ENCODE results near the gene GGA1. TPM values are rescaled to one million over a fixed set of nuclear protein-coding genes. Genes with fewer than 3 reads are reported as not detected.
A peak's percentile ranks its signal among the peaks of the same experiment; 100 is the strongest.

Gene GGA1
- total and polyA plus RNA-seq, 5 donors from 2014 or later = 14.0 to 69.7 (median 16.9) TPM

DNA sequence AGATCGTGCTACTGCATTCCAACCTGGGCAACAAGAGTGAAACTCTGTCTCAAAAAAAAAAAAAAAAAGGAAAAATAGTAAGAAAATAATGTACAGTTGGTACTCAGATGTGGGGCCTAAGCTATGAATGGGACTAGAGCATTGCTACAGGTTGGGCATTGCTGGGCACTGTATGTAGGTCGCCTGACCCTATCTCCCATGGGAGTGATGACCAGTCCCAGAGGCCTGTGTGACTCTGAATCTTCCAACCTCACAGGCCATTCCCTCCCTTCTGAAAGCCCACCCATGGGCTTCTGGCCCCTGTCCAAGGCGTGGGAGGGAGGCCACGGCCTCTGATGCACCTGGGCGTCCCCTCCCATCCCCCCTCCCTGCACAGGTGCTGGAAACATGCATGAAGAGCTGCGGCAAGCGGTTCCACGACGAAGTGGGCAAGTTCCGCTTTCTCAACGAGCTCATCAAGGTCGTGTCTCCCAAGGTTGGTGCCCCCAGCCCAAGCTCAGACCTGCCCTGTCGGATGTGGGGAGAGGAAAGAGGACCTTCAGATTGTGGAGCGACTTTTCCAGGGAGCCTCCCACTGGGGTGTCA is 9.5 kb downstream of the GGA1 start:
- no peak for DNase-seq
- Mint-ChIP-seq H3K27me3 (no peaks in the 10 kb centered on the region), H3K4me3 (no peak overlapping the region), H3K36me3 (peaks cover 4% of the 10 kb centered on the region), H3K9me3 (no peaks in the 10 kb centered on the region), H3K4me1 (peaks cover 0 to 5% (median 1%) of the 10 kb centered on the region in 4 donors), H3K27ac (no peak overlapping the region)
- Histone ChIP-seq H3K36me3 (ENCODE audit: control insufficient read depth, insufficient read depth, low read length) (peaks cover 29% of the 10 kb centered on the region), H3K27ac (ENCODE audit: insufficient read depth, low read length, poor library complexity, severe bottlenecking) (no peak overlapping the region), H3K9me3 (ENCODE audit: control insufficient read depth in 2 of 2, low read length in 2 of 2) (no peaks in the 10 kb centered on the region), H3K27me3 (ENCODE audit: control insufficient read depth, insufficient read depth, low read length) (no peaks in the 10 kb centered on the region), H3K4me1 (ENCODE audit: control insufficient read depth, insufficient read depth, low read length, poor library complexity, severe bottlenecking) (peaks cover under 1% of the 10 kb centered on the region), H3K4me3 (ENCODE audit: low read depth, low read length) (no peak overlapping the region)
- ATAC-seq (ENCODE audit: low read depth in 2 of 2) = no peak

DNA sequence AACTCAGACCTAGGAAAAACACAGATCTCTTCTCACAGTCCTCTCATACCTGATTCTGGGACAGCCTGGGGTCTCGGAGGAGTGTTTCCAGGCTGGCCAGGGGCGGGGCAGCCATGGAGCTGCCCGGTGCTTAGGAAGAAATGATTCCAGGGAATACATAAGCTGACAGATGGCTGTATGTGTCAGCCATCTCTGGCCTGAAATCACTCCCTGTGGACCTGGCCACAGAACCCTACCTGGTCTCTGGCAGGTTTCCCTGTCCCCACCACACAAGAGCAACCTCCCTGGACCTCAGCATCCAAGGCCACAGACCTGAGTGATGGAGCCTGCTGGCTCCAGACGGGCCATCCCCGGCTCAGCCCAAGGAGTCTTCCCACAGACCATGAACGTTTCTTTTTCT is 10.0 kb downstream of the GGA1 start:
- ATAC-seq (ENCODE audit: low read depth in 2 of 2) (no peak), DNase-seq (no peak)
- Mint-ChIP-seq H3K36me3 (peaks cover 6% of the 10 kb centered on the region), H3K27ac (peak overlapping the region in 1 of 3 donors; percentile 61), H3K9me3 (no peaks in the 10 kb centered on the region), H3K27me3 (no peaks in the 10 kb centered on the region), H3K4me3 (no peak overlapping the region), H3K4me1 (peaks cover 0 to 7% (median 3%) of the 10 kb centered on the region in 4 donors)
- Histone ChIP-seq H3K27ac (ENCODE audit: insufficient read depth, low read length, poor library complexity, severe bottlenecking) (no peak overlapping the region), H3K4me3 (ENCODE audit: low read depth, low read length) (no peak overlapping the region), H3K36me3 (ENCODE audit: control insufficient read depth, insufficient read depth, low read length) (peaks cover 29% of the 10 kb centered on the region), H3K27me3 (ENCODE audit: control insufficient read depth, insufficient read depth, low read length) (no peaks in the 10 kb centered on the region), H3K4me1 (ENCODE audit: control insufficient read depth, insufficient read depth, low read length, poor library complexity, severe bottlenecking) (peaks cover 6% of the 10 kb centered on the region), H3K9me3 (ENCODE audit: control insufficient read depth in 2 of 2, low read length in 2 of 2) (no peaks in the 10 kb centered on the region)

GRCh38 chr22:37619991-37620390 is 11.4 kb downstream of the GGA1 start:
- no peaks in the 10 kb centered on the region for H3K9me3 Mint-ChIP-seq
- no peaks in the 10 kb centered on the region for H3K27me3 Mint-ChIP-seq
- H3K36me3 Mint-ChIP-seq = peaks cover 7% of the 10 kb centered on the region
- H3K4me1 Mint-ChIP-seq = peaks cover 0 to 19% (median 6%) of the 10 kb centered on the region in 4 donors
- H3K36me3 ChIP-seq (ENCODE audit: control insufficient read depth, insufficient read depth, low read length) = peaks cover 27% of the 10 kb centered on the region
- no peak overlapping the region for H3K4me3 Mint-ChIP-seq
- ATAC-seq (ENCODE audit: low read depth in 2 of 2) (no peak), DNase-seq (no peak)
- peak overlapping the region in 1 of 3 donors; percentile 59 for H3K27ac Mint-ChIP-seq
- peaks cover 15% of the 10 kb centered on the region for H3K4me1 ChIP-seq (ENCODE audit: control insufficient read depth, insufficient read depth, low read length, poor library complexity, severe bottlenecking)
- H3K27ac ChIP-seq (ENCODE audit: insufficient read depth, low read length, poor library complexity, severe bottlenecking) = no peak overlapping the region
- H3K4me3 ChIP-seq (ENCODE audit: low read depth, low read length) = no peak overlapping the region
- no peaks in the 10 kb centered on the region for H3K9me3 ChIP-seq (ENCODE audit: control insufficient read depth in 2 of 2, low read length in 2 of 2)
- no peaks in the 10 kb centered on the region for H3K27me3 ChIP-seq (ENCODE audit: control insufficient read depth, insufficient read depth, low read length)

GRCh38 chr22:37621352-37621860 is 12.8 kb downstream of the GGA1 start:
- Histone ChIP-seq H3K27ac (ENCODE audit: insufficient read depth, low read length, poor library complexity, severe bottlenecking) (no peak overlapping the region), H3K4me3 (ENCODE audit: low read depth, low read length) (no peak overlapping the region), H3K27me3 (ENCODE audit: control insufficient read depth, insufficient read depth, low read length) (no peaks in the 10 kb centered on the region), H3K9me3 (ENCODE audit: control insufficient read depth in 2 of 2, low read length in 2 of 2) (no peaks in the 10 kb centered on the region), H3K4me1 (ENCODE audit: control insufficient read depth, insufficient read depth, low read length, poor library complexity, severe bottlenecking) (peaks cover 29% of the 10 kb centered on the region), H3K36me3 (ENCODE audit: control insufficient read depth, insufficient read depth, low read length) (peaks cover 25% of the 10 kb centered on the region)
- peaks cover 0 to 32% (median 11%) of the 10 kb centered on the region in 4 donors for H3K4me1 Mint-ChIP-seq
- peak overlapping the region in 1 of 4 donors; percentile 60 for H3K4me3 Mint-ChIP-seq
- peaks cover 7% of the 10 kb centered on the region for H3K36me3 Mint-ChIP-seq
- no peak overlapping the region for H3K27ac Mint-ChIP-seq
- no peaks in the 10 kb centered on the region for H3K9me3 Mint-ChIP-seq
- ATAC-seq (ENCODE audit: low read depth in 2 of 2) (no peak), DNase-seq (no peak)
- H3K27me3 Mint-ChIP-seq = no peaks in the 10 kb centered on the region

- Mint-ChIP-seq H3K4me3 (peak overlapping the region; percentile 36 to 93 (median 65)), H3K27ac (peak overlapping the region; percentile 90 to 98 (median 98)), H3K36me3 (peaks cover 3% of the 10 kb centered on the region), H3K9me3 (no peaks in the 10 kb centered on the region), H3K27me3 (no peaks in the 10 kb centered on the region), H3K4me1 (peaks cover 0 to 52% (median 22%) of the 10 kb centered on the region in 4 donors)
- ATAC-seq (ENCODE audit: low read depth in 2 of 2) (peak; percentile 66 to 68), DNase-seq (peak; percentile 67 to 77 (median 73))
- Histone ChIP-seq H3K9me3 (ENCODE audit: control insufficient read depth in 2 of 2, low read length in 2 of 2) (no peaks in the 10 kb centered on the region), H3K27me3 (ENCODE audit: control insufficient read depth, insufficient read depth, low read length) (no peaks in the 10 kb centered on the region), H3K27ac (ENCODE audit: insufficient read depth, low read length, poor library complexity, severe bottlenecking) (peak overlapping the region; percentile 81), H3K4me3 (ENCODE audit: low read depth, low read length) (no peak overlapping the region), H3K36me3 (ENCODE audit: control insufficient read depth, insufficient read depth, low read length) (peaks cover 14% of the 10 kb centered on the region), H3K4me1 (ENCODE audit: control insufficient read depth, insufficient read depth, low read length, poor library complexity, severe bottlenecking) (peaks cover 48% of the 10 kb centered on the region)
Measured at GRCh38 chr22:37623075-37624016, 14.7 kb downstream of the GGA1 start.

- Histone ChIP-seq H3K9me3 (ENCODE audit: control insufficient read depth in 2 of 2, low read length in 2 of 2) (no peaks in the 10 kb centered on the region), H3K4me3 (ENCODE audit: low read depth, low read length) (no peak overlapping the region), H3K27me3 (ENCODE audit: control insufficient read depth, insufficient read depth, low read length) (no peaks in the 10 kb centered on the region), H3K36me3 (ENCODE audit: control insufficient read depth, insufficient read depth, low read length) (peaks cover 12% of the 10 kb centered on the region), H3K27ac (ENCODE audit: insufficient read depth, low read length, poor library complexity, severe bottlenecking) (peak overlapping the region; percentile 81), H3K4me1 (ENCODE audit: control insufficient read depth, insufficient read depth, low read length, poor library complexity, severe bottlenecking) (peaks cover 52% of the 10 kb centered on the region)
- no peak for DNase-seq
- Mint-ChIP-seq H3K27ac (peak overlapping the region; percentile 90 to 98 (median 98)), H3K9me3 (no peaks in the 10 kb centered on the region), H3K4me3 (peak overlapping the region in 1 of 4 donors; percentile 67), H3K36me3 (peaks cover 3% of the 10 kb centered on the region), H3K27me3 (no peaks in the 10 kb centered on the region), H3K4me1 (peaks cover 0 to 58% (median 26%) of the 10 kb centered on the region in 4 donors)
- no peak for ATAC-seq (ENCODE audit: low read depth in 2 of 2)
Measured at GRCh38 chr22:37624017-37624365, 15.4 kb downstream of the GGA1 start.

- Histone ChIP-seq H3K4me1 (ENCODE audit: control insufficient read depth, insufficient read depth, low read length, poor library complexity, severe bottlenecking) (peaks cover 52% of the 10 kb centered on the region), H3K27me3 (ENCODE audit: control insufficient read depth, insufficient read depth, low read length) (no peaks in the 10 kb centered on the region), H3K4me3 (ENCODE audit: low read depth, low read length) (no peak overlapping the region), H3K27ac (ENCODE audit: insufficient read depth, low read length, poor library complexity, severe bottlenecking) (peak overlapping the region; percentile 81), H3K36me3 (ENCODE audit: control insufficient read depth, insufficient read depth, low read length) (peaks cover 9% of the 10 kb centered on the region), H3K9me3 (ENCODE audit: control insufficient read depth in 2 of 2, low read length in 2 of 2) (no peaks in the 10 kb centered on the region)
- ATAC-seq (ENCODE audit: low read depth in 2 of 2) (no peak), DNase-seq (no peak)
- Mint-ChIP-seq H3K9me3 (no peaks in the 10 kb centered on the region), H3K36me3 (peaks cover 3% of the 10 kb centered on the region), H3K4me3 (peak overlapping the region in 1 of 4 donors; percentile 64), H3K27ac (peak overlapping the region; percentile 88 to 98 (median 88)), H3K27me3 (no peaks in the 10 kb centered on the region), H3K4me1 (peaks cover 0 to 65% (median 26%) of the 10 kb centered on the region in 4 donors)
Measured at GRCh38 chr22:37624876-37625275, 16.2 kb downstream of the GGA1 start.
